IPS DF 19.7 (cell line): ENCODE data around the gene MYO7A.

ENCODE experiments used
- DNase-seq: peaks from one replicate; pipeline ENCODE4 v3.0.0-alpha.2; 2013; ENCODE audit warnings: low read depth, low spot score

The MYO7A gene

DNA sequence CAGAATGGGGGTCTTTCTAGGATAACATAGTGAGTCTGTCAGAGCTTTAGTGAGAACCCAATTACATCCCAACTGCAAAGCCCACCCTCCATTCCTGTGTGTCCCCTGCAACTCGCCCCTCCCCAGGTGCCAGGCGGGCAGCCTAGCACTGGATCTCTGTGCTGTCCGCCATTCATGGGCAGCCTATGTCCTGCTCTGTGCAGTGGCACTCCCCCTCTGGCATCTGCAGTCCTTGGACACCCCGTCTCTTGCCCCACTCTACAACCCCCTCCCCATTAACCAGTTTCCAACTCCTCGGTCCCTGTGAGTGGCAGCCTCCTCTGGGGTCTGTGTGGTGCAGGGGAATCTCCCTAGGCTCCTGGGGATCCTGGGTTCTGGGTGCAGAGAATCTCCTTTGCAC is 37.0 kb downstream of the MYO7A start:
- DNase-seq, result no peak

GRCh38 chr11:77166021-77166420 is 38.0 kb downstream of the MYO7A start:
- no peak for DNase-seq

- no peak for DNase-seq
These were observed 39.1 kb downstream of the MYO7A start for GRCh38 chr11:77167111-77167626.

- DNase-seq, result no peak
These were observed 39.7 kb downstream of the MYO7A start for GRCh38 chr11:77167791-77168190.

DNA sequence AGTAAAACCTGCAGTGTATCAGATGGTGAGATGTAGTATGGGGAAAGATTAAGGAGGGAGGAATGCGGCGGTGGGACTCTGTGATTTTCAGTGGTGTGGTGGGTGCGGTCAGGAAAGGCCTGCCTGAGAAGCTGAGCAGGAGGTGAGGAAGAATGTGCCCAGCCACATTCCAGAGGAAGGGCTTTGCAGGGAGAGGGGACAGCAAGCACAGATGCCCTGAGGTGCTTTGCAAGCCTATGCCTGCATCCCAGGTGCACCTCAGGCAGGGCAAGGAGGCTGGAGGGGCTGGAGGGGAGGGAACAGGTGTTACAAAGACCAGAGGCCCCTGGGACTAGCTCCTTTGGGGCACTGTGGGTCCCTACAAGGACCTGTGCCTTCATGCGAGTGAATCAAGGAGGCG is 42.1 kb downstream of the MYO7A start:
- DNase-seq, result peak; percentile 73

DNA sequence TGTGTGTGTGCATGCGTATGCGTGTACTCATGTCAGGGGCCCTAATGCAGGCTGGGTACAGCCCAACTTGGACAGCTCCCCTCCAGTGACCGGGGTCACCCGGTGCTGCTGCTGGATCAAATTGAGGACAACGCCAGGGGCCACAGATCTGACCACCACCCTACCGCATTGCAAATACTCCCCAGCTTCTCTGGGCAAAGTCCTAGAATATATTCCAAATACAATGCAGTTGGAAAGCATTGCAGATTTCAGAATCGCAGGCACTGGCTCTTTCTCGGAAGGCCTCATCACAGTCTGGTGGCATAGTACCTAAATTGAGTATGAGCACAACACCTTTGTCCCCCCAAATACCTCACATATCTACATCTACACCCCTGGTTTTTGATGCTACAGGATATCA is 43.2 kb downstream of the MYO7A start:
- DNase-seq, result no peak

DNA sequence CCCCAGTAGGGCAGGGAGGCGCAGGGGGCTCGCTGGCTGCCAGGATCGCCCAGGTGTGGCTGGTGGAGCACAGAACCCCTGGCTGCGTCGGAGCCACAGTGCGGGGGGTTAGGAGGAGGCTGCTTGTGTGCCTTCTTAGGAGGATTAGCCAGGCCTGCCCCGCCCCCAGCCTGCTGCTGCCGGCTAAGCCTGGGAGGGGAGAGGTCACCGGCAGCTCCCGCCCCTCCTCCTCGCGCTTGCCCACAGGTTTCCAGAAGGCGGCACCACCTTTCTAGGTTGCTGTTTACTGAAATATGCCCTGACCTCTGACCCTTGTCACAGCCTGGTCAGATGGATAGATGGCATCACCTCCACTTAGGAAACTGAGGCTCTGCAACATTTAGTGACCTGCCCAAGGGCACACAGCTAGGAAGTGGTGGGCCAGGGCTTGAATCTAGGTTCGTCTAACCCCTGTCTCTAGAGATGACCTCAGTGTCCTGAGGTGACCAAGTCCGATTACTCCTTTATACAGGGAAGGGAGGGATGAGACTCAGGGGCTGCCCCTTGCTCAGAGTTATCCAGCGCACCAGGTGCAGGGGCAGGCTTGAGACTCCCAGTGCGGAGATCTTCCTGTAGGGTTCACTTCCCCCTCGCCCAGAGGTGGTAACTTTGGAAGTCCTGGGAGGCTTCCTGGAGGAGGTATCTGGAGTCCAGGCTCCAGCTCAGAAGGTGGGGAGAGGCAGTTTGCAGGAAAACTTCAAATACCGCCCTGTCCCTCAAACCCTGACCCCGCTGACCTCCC is 44.0 kb downstream of the MYO7A start:
- peak; percentile 50 for DNase-seq

DNA sequence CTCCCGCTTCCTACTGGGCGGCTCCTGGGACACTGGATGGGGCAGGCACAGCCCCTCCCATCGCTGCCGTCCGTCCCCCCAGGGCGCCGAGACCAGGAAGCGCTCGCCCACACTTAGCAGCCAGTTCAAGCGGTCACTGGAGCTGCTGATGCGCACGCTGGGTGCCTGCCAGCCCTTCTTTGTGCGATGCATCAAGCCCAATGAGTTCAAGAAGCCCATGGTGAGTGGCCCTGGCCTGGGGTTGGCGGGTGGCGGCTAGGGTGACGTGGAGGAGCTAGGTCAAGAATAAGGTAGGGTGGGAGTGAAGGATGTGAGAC is 44.6 kb downstream of the MYO7A start:
- no peak for DNase-seq

DNA sequence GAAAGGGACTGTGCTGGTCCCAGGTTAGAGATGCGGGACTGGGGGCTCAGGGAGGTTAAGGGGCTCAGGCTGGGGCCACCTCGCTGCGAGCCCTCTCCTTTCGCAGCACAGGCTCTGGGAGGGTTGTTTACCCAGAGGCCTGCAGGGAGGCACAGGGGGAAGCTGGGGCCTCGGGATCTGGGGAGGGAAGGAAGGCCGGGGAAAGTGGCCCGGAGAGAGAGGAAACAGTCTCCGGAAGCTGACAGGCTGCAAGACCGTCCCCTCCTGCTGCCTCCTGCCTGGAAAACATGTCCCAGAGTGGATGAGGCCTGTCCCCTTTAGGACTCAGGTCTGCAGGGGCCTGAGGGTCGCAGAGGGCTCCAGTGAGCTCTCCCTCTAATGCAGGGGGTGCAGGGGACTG is 45.4 kb downstream of the MYO7A start:
- no peak for DNase-seq

DNA sequence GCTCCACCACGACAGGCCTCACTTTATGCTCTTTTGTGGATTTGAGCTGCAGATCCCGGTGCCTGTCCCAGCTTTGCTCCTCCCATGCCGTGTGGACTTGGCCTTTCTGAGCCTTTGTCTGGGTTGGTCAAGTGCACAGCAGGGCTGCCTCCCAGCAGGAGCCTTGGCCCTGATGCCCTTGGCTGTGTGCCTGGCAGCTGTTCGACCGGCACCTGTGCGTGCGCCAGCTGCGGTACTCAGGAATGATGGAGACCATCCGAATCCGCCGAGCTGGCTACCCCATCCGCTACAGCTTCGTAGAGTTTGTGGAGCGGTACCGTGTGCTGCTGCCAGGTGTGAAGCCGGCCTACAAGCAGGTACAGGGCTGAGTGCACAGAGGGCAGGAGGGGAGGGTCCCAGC is 46.5 kb downstream of the MYO7A start:
- DNase-seq, result no peak

- DNase-seq, result no peak
These were observed 47.2 kb downstream of the MYO7A start for GRCh38 chr11:77175021-77175842.

- peak; percentile 45 for DNase-seq
These were observed 48.0 kb downstream of the MYO7A start for GRCh38 chr11:77175869-77176539.

- no peak for DNase-seq
These were observed 49.0 kb downstream of the MYO7A start for GRCh38 chr11:77176996-77177395.

DNA sequence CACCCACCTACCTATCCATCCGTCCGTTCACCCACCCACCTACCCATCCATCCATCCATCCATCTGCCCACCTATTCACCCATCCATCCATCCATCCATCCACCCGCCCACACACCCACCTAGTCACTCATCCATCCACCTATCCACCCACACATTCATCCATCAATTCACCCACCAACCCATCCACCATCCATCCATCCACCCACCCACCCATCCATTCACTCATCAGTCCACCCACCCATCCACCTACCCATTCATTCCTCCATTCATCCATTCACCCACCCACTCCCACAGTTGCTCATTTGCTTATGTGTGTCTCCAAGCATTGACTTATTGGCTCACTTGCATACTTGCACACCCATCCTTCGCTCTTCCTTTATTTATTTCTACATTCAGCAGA is 50.1 kb downstream of the MYO7A start:
- DNase-seq, result no peak

DNA sequence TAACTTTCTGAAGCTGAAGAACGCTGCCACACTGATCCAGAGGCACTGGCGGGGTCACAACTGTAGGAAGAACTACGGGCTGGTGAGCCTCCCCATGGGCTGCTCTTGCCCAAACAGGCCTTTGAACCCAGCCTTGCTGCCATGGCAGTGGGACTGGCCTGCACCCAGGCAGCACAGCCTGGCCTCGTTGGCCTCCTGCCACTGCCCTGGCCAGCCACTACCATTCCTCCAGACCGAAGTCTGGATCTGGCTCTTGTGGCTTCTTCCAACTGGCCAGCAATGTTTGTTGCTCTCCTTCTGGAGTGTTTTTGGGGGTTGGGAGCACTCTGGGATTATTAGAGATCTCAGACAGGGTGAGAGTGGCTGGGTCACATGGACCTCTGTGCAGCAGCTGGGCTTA is 51.0 kb downstream of the MYO7A start:
- no peak for DNase-seq

- DNase-seq, result no peak
These were observed 51.6 kb downstream of the MYO7A start for GRCh38 chr11:77179681-77180080.

DNA sequence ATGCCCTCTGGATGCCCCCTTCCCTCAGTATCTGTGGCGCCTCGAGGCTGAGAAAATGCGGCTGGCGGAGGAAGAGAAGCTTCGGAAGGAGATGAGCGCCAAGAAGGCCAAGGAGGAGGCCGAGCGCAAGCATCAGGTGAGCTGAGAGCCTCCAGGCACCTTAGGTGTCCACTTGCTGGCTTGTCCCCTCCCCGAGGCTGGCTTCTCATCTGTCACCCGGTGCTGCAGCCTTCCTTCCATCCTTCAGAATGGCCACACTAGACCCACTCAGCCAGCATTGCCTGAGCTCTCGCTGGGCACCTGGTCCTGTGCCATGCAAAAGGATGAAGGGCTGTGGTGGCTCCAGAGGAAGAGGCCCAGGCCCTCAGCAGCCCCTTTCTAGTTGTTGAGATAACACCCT is 52.3 kb downstream of the MYO7A start:
- no peak for DNase-seq

DNA sequence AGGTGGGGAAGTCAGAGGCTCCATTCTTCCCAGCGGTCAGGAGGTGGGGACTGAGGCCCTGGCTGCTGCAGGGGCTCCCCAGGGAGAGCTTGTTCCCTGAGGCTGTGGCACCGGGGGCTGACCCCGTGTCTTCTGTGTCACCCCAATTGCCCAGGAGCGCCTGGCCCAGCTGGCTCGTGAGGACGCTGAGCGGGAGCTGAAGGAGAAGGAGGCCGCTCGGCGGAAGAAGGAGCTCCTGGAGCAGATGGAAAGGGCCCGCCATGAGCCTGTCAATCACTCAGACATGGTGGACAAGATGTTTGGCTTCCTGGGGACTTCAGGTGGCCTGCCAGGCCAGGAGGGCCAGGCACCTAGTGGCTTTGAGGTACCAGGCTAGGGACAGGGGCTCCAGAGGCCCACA is 53.2 kb downstream of the MYO7A start:
- DNase-seq, result no peak

GRCh38 chr11:77181799-77182541 is 53.9 kb downstream of the MYO7A start:
- DNase-seq, result no peak

- no peak for DNase-seq
These were observed 54.7 kb downstream of the MYO7A start for GRCh38 chr11:77182542-77183430.
